Activated CD8-positive, alpha-beta memory T cell treated with anti-CD3 and anti-CD28 coated beads, Interleukin-2, amount 50 U/mL, for 48 hours (primary cell): ENCODE data around the gene RBBP5.

Experiments used
- DNase-seq: peaks from one replicate; pipeline ENCODE4 v3.0.0-alpha.2; 2020

The RBBP5 gene

GRCh38 chr1:205072881-205073280 lies 48.9 kb downstream of the RBBP5 start:
- DNase-seq = peak; percentile 32

- DNase-seq = peak; percentile 18
Measured at GRCh38 chr1:205072286-205072685, 49.5 kb downstream of the RBBP5 start.

- DNase-seq = peak; percentile 28
Measured at GRCh38 chr1:205071801-205072200, 50.0 kb downstream of the RBBP5 start.

- DNase-seq = peak; percentile 23
Measured at GRCh38 chr1:205071028-205071409, 50.8 kb downstream of the RBBP5 start.

GRCh38 chr1:205069371-205070125 lies 52.2 kb downstream of the RBBP5 start:
- DNase-seq = no peak

- DNase-seq = no peak
Measured at GRCh38 chr1:205068457-205069040, 53.2 kb downstream of the RBBP5 start.

- DNase-seq = no peak
Measured at GRCh38 chr1:205068001-205068400, 53.8 kb downstream of the RBBP5 start.

GRCh38 chr1:205067031-205067430 lies 54.7 kb downstream of the RBBP5 start:
- no peak for DNase-seq

GRCh38 chr1:205066141-205066818 lies 55.5 kb downstream of the RBBP5 start:
- no peak for DNase-seq

GRCh38 chr1:205065666-205066065 lies 56.1 kb downstream of the RBBP5 start:
- DNase-seq = no peak

GRCh38 chr1:205064741-205065316 lies 56.9 kb downstream of the RBBP5 start:
- DNase-seq = no peak

- no peak for DNase-seq
Measured at GRCh38 chr1:205064301-205064700, 57.5 kb downstream of the RBBP5 start.

GRCh38 chr1:205062895-205063294 lies 58.9 kb downstream of the RBBP5 start:
- DNase-seq = no peak

GRCh38 chr1:205062319-205062718 lies 59.5 kb downstream of the RBBP5 start:
- DNase-seq = no peak

GRCh38 chr1:205061665-205062069 lies 60.1 kb downstream of the RBBP5 start:
- peak; percentile 88 for DNase-seq

- no peak for DNase-seq
Measured at GRCh38 chr1:205061227-205061626, 60.6 kb downstream of the RBBP5 start.

- no peak for DNase-seq
Measured at GRCh38 chr1:205060746-205061145, 61.0 kb downstream of the RBBP5 start.

GRCh38 chr1:205059660-205060059 lies 62.1 kb downstream of the RBBP5 start:
- DNase-seq = no peak

GRCh38 chr1:205058853-205059252 lies 62.9 kb downstream of the RBBP5 start:
- DNase-seq = no peak

- DNase-seq = no peak
Measured at GRCh38 chr1:205057808-205058575, 63.8 kb downstream of the RBBP5 start.

GRCh38 chr1:205056956-205057568 lies 64.7 kb downstream of the RBBP5 start:
- no peak for DNase-seq

- no peak for DNase-seq
Measured at GRCh38 chr1:205056188-205056611, 65.6 kb downstream of the RBBP5 start.
